GM12891 (cell line): ENCODE data around the gene MANEAL.

Experiments used
- PAX5 ChIP-seq: IDR thresholded peaks from 2 replicates; pipeline ENCODE4 v1.6.1; 2011; ENCODE audit warnings: low read length, moderate library complexity, mild to moderate bottlenecking; ENCODE audit not compliant: insufficient read depth, severe bottlenecking
- POLR2A ChIP-seq: IDR thresholded peaks from 2 replicates; pipeline ENCODE4 v1.6.1; 2011; ENCODE audit warnings: low read depth, low read length, control low read depth
- POLR2AphosphoS5 ChIP-seq: IDR thresholded peaks from 2 replicates; pipeline ENCODE4 v1.6.1; 2011; ENCODE audit warnings: low read depth, low read length, control low read depth
- POU2F2 ChIP-seq: IDR thresholded peaks from 2 replicates; pipeline ENCODE4 v1.6.1; 2011; ENCODE audit warnings: low read depth, mild to moderate bottlenecking, control low read depth, low read length, moderate library complexity
- SPI1 ChIP-seq: IDR thresholded peaks from 2 replicates; pipeline ENCODE4 v1.6.1; 2011; ENCODE audit warnings: low read depth, low read length, control low read depth
- TAF1 ChIP-seq: IDR thresholded peaks from 2 replicates; pipeline ENCODE4 v1.6.1; 2011; ENCODE audit warnings: low read depth, low read length, control low read depth

- TF ChIP-seq TAF1 (no peak), POLR2A (no peak), POU2F2 (no peak), POLR2AphosphoS5 (no peak), SPI1 (no peak), PAX5 (no peak)
Measured at GRCh38 chr1:37761416-37762095, 32.1 kb upstream of the MANEAL start.
